Prostate gland (tissue), 2 donors: Measurements from ENCODE around the gene HMOX1. TPM values are rescaled to one million over a fixed set of nuclear protein-coding genes. Genes with fewer than 3 reads are reported as not detected.

ENCODE experiments used
- DNase-seq: peaks from one replicate; pipeline ENCODE4 v3.0.0-alpha.2; 2019; ENCODE audit warnings: low spot score
- H3K27ac ChIP-seq, 2 donors: fragments of 200-600 bp; sonication (generic); 2 replicates each; pipeline ENCODE4 v1.5.1; 2017 to 2019
- H3K27me3 ChIP-seq: fragments of 200-600 bp; sonication (generic); replicated peaks from 2 replicates; pipeline ENCODE4 v1.5.1; 2019; ENCODE audit not compliant: insufficient read depth
- H3K36me3 ChIP-seq, 2 donors: fragments of 200-600 bp; sonication (generic); 1 replicate in 1 of 2; 2 replicates in 1 of 2; pipeline versions ENCODE4 v1.5.1 to v1.8.1; 2017 to 2019
- H3K4me1 ChIP-seq: fragments of 200-600 bp; sonication (generic); replicated peaks from 2 replicates; pipeline ENCODE4 v1.5.1; 2019
- H3K4me3 ChIP-seq, 2 donors: fragments of 200-600 bp; sonication (generic); 2 replicates each; pipeline ENCODE4 v1.5.1; 2017 to 2019
- H3K9me3 ChIP-seq: fragments of 200-600 bp; sonication (generic); 2 replicates; pipeline ENCODE4 v1.5.1; 2017
- POLR2A ChIP-seq: fragments of 450-650 bp; IDR thresholded peaks from one replicate; pipeline ENCODE4 v1.6.1; 2016; ENCODE audit warnings: antibody characterized with exemption, mild to moderate bottlenecking
- POLR2AphosphoS5 ChIP-seq: sonication (generic); formaldehyde crosslinking; IDR thresholded peaks from one replicate; pipeline ENCODE4 v1.6.1; 2017; ENCODE audit warnings: antibody characterized with exemption
- WGBS: methylation state at CpG from one replicate; pipeline ENCODE4 v1.1.5; 2018; 5-methylcytosine and 5-hydroxymethylcytosine counted together
- intact Hi-C: fragments of 100-400 bp; cut with DNase I; formaldehyde crosslinking; loops from one replicate; pipeline ENCODE4 v1.14.2; 2022
- microRNA-seq: library from miRNA; unstranded; fragments of <30 nt; microRNA quantifications from one replicate; pipeline ENCODE4, GENCODE V29; 2016
- small RNA-seq, 2 donors: library from RNA; depleted of rRNA; stranded (forward); fragments of <200 nt; gene quantifications; one replicate each; pipeline ENCODE3, GENCODE V24; 2016
- total RNA-seq, 2 donors: library from RNA; depleted of rRNA; stranded (reverse); fragments of >200 nt; gene quantifications; one replicate each; pipeline ENCODE4 v1.1.0, GENCODE V29; 2016
- TF ChIP-seq, protein P1 (sequence below), 4 experiments: fragments of 200-600 bp in 2 of 4; fragments of 450-650 bp in 2 of 4; sonication (generic) in 2 of 4; IDR thresholded peaks; 1 replicate in 3 of 4; 2 replicates in 1 of 4; pipeline ENCODE4 v1.5.1; 2016 to 2019; ENCODE audit warnings: antibody characterized with exemption in 4 of 4, mild to moderate bottlenecking in 2 of 4, moderate library complexity in 2 of 4

Gene HMOX1
- total RNA-seq, 2 donors from 2014 or later: 3.5 to 31.5 TPM

DNA sequence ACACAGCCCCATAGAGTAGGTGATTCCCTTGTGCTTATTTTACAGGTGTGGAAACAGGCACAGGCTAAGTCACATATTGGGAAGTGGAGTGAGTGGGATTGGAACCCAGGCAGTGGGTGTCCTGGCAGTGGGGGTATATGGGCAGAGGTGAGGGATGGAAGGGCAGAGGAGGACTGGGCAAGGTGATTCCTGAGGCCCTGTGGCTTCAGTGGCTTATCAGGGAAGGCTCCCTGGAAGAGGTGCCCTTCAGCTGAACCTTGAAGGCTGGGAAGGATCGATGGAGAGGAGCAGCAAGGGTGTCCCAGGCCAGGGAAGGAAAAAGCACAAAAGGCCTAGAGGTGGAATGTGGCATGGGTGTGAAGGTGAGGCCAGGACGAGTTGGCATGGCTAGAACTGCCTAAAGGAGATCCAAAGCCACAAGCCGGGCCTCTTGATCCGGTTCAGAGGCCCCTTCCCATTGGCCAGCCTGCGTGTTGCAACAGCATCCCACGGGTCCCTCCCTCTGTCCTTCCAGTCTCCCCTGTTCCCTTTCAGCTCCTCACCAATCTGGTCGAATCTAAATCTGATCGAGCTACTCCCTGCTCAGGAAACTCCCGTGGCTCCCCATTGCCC, 60.7 kb downstream of the HMOX1 start:
- WGBS: 80% methylated on average over 9 of the region's 9 CpGs
- Histone ChIP-seq H3K9me3 (no peaks in the 10 kb centered on the region), H3K27ac (no peak overlapping the region), H3K4me3 (no peak overlapping the region), H3K27me3 (no peaks in the 10 kb centered on the region), H3K4me1 (no peaks in the 10 kb centered on the region), H3K36me3 (no peaks in the 10 kb centered on the region)
- TF ChIP-seq POLR2A (no peak), POLR2AphosphoS5 (no peak)
- TF ChIP-seq, protein P1, sequence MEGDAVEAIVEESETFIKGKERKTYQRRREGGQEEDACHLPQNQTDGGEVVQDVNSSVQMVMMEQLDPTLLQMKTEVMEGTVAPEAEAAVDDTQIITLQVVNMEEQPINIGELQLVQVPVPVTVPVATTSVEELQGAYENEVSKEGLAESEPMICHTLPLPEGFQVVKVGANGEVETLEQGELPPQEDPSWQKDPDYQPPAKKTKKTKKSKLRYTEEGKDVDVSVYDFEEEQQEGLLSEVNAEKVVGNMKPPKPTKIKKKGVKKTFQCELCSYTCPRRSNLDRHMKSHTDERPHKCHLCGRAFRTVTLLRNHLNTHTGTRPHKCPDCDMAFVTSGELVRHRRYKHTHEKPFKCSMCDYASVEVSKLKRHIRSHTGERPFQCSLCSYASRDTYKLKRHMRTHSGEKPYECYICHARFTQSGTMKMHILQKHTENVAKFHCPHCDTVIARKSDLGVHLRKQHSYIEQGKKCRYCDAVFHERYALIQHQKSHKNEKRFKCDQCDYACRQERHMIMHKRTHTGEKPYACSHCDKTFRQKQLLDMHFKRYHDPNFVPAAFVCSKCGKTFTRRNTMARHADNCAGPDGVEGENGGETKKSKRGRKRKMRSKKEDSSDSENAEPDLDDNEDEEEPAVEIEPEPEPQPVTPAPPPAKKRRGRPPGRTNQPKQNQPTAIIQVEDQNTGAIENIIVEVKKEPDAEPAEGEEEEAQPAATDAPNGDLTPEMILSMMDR (IDR thresholded peaks at IDR 0.05): no peak
- DNase-seq: no peak
- intact Hi-C loops: no loop called here

DNA sequence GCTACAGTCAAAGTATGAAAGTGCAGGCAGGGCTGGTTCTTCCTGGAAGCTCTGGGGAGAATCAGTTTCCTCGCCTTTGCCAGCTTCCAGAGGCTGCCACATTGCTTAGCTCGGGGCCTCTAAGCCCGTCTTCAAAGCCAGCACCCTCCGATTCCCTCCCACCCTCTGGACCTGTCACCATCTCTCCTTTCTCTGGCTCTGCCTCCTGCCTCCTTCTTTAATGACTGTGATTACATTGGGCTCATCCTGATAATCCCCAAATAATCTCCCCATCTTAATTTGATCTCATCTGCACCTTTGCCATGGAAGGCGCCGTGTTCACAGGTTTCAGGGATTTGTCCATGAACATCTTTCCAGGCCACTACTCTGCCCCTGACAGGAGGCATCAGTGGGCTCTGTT, 61.6 kb downstream of the HMOX1 start:
- TF ChIP-seq, protein P1 (IDR thresholded peaks at IDR 0.05): no peak
- TF ChIP-seq POLR2A: no peak
- no peak for TF ChIP-seq POLR2AphosphoS5
- intact Hi-C loops: no loop called here
- H3K27ac ChIP-seq: no peak overlapping the region
- H3K4me3 ChIP-seq: no peak overlapping the region
- WGBS: 89% methylated on average over 6 of the region's 6 CpGs
- H3K9me3 ChIP-seq: no peaks in the 10 kb centered on the region
- no peak for DNase-seq
- no peaks in the 10 kb centered on the region for H3K27me3 ChIP-seq
- H3K36me3 ChIP-seq: no peaks in the 10 kb centered on the region
- H3K4me1 ChIP-seq: no peaks in the 10 kb centered on the region

DNA sequence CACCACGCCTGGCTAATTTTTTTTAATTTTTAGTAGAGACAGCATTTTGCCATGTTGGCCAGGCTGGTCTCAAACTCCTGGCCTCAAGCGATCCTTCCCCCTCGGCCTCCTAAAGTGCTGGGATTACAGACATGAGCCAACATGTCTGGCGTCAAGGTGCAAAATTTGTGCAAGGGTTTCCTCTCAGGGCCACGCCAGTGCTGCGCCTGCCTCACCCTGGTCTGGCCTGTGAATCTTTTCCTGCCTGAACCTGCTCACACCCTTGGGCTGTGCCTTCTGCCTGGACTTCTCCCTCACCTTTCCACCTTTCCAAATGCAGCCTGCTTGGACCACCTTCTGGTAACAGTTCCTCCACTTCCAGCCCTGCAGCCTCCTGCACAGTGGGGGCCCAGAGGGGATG, 62.4 kb downstream of the HMOX1 start:
- Histone ChIP-seq H3K9me3 (no peaks in the 10 kb centered on the region), H3K27me3 (no peaks in the 10 kb centered on the region), H3K36me3 (no peaks in the 10 kb centered on the region), H3K27ac (no peak overlapping the region), H3K4me3 (no peak overlapping the region), H3K4me1 (no peaks in the 10 kb centered on the region)
- no peak for DNase-seq
- 58% methylated on average over 6 of the region's 6 CpGs for WGBS
- intact Hi-C loops: no loop called here
- TF ChIP-seq, protein P1 (IDR thresholded peaks at IDR 0.05): no peak
- no peak for TF ChIP-seq POLR2AphosphoS5

Small RNAs within 50 kb of the gene (microRNA-seq; reads per million reads assigned to microRNA genes)
- gene MIR3909: 5.7 reads per million, percentile 45 among the genes with 10 or more reads in this experiment
- gene MIR6069: not detected

Small RNAs within 50 kb of the gene (small RNA-seq; reads per million reads assigned to genes)
- 0.40 to 0.93 reads per million in 2 donors for gene MIR3909
- 0 reads per million in 2 donors for gene MIR6069

Other genes starting within 250 kb of the HMOX1 start
- gene HMGXB4, start 123.6 kb upstream of the HMOX1 start, total RNA-seq: 10 to 100 TPM; 15.0 to 36.5 TPM
- 10 to 100 TPM; 65.6 to 68.6 TPM for gene TOM1, start 81.2 kb upstream of the HMOX1 start, total RNA-seq
- 10 to 100 TPM; 42.2 to 51.8 TPM for gene MCM5, start 19.0 kb downstream of the HMOX1 start, total RNA-seq
- 1 to 10 TPM; 6.2 to 8.0 TPM for gene RASD2, start 159.7 kb downstream of the HMOX1 start, total RNA-seq
- gene MB, start 236.2 kb downstream of the HMOX1 start, total RNA-seq: 10 to 100 TPM in 1 of 2 donors, 1 to 10 TPM in 1; 9.9 to 71.8 TPM